PFSK-1 (cell line): ENCODE data around the gene PTPRN2.

Experiments
- POLR2AphosphoS5 ChIP-seq: IDR thresholded peaks from 2 replicates; pipeline ENCODE4 v1.6.1; 2012; ENCODE audit warnings: low read depth, mild to moderate bottlenecking, control low read depth, low read length, moderate library complexity
- SIN3A ChIP-seq: IDR thresholded peaks from 2 replicates; pipeline ENCODE4 v1.6.1; 2012; ENCODE audit warnings: mild to moderate bottlenecking, low read length, moderate library complexity, borderline replicate concordance; ENCODE audit not compliant: insufficient read depth
- TAF1 ChIP-seq: IDR thresholded peaks from 2 replicates; pipeline ENCODE4 v1.6.1; 2012; ENCODE audit warnings: low read length, control low read depth, borderline replicate concordance; ENCODE audit not compliant: insufficient read depth

- no peak for TF ChIP-seq POLR2AphosphoS5
- no peak for TF ChIP-seq TAF1
- no peak for TF ChIP-seq SIN3A
These were observed 733.9 kb downstream of the PTPRN2 start for GRCh38 chr7:157853789-157854065.
